NCI-H345 (cell line): ENCODE measurements around the gene OXSR1.
"Not testable (repeated sequence)": the region's sequence is repeated elsewhere in the genome, so short reads cannot be mapped to it uniquely, and the experiment has no call there.

Experiments
- DNase-seq: peaks from one replicate; lab custom pipeline; 2025; lab: John Stamatoyannopoulos, UW

The OXSR1 gene

GRCh38 chr3:38127611-38128302 lies 37.6 kb upstream of the OXSR1 start:
- no peak for DNase-seq

- no peak for DNase-seq
These were observed 37.1 kb upstream of the OXSR1 start for GRCh38 chr3:38128303-38128655.

GRCh38 chr3:38129058-38129457 lies 36.3 kb upstream of the OXSR1 start:
- no peak for DNase-seq

GRCh38 chr3:38130631-38131065 lies 34.7 kb upstream of the OXSR1 start:
- no peak for DNase-seq

- no peak for DNase-seq
These were observed 33.5 kb upstream of the OXSR1 start for GRCh38 chr3:38131621-38132369.

- no peak for DNase-seq
These were observed 32.2 kb upstream of the OXSR1 start for GRCh38 chr3:38133209-38133556.

GRCh38 chr3:38133557-38134405 lies 31.6 kb upstream of the OXSR1 start:
- no peak for DNase-seq

- DNase-seq = not testable (repeated sequence)
These were observed 30.7 kb upstream of the OXSR1 start for GRCh38 chr3:38134517-38135143.

GRCh38 chr3:38135621-38136277 lies 29.6 kb upstream of the OXSR1 start:
- DNase-seq = not testable (repeated sequence)

- no peak for DNase-seq
These were observed 29.0 kb upstream of the OXSR1 start for GRCh38 chr3:38136393-38136776.

- DNase-seq = peak; percentile 98
These were observed 28.3 kb upstream of the OXSR1 start, which contains the start of gene ACAA1 for GRCh38 chr3:38136777-38137614. Gene ACAA1 (minus strand): TSS chr3:38137127. CDS start chr3:38137035, 92 bp downstream.

GRCh38 chr3:38137615-38138348 lies 27.6 kb upstream of the OXSR1 start:
- DNase-seq = peak; percentile 30

GRCh38 chr3:38138349-38139190 lies 26.8 kb upstream of the OXSR1 start, which contains the start of gene MYD88:
Gene MYD88 (plus strand): TSS chr3:38138661. CDS start chr3:38138701, 40 bp downstream.
- DNase-seq = peak; percentile 34

GRCh38 chr3:38139191-38139590 lies 26.1 kb upstream of the OXSR1 start:
- no peak for DNase-seq

GRCh38 chr3:38139652-38140051 lies 25.7 kb upstream of the OXSR1 start:
- DNase-seq = no peak

GRCh38 chr3:38140326-38141172 lies 24.8 kb upstream of the OXSR1 start:
- DNase-seq = no peak

GRCh38 chr3:38141173-38141951 lies 24.0 kb upstream of the OXSR1 start:
- no peak for DNase-seq
